HG02642 (cell line): ENCODE results near the gene RPN2.

Experiments
- ATAC-seq: cut with Tn5 transposase; IDR thresholded peaks from one replicate; pipeline ENCODE4 v1.9.1; 2021; ENCODE audit warnings: mild to moderate bottlenecking; ENCODE audit not compliant: unreplicated experiment, poor library complexity

The RPN2 gene

GRCh38 chr20:37285664-37286374 lies 106.7 kb downstream of the RPN2 start:
- no peak for ATAC-seq

- ATAC-seq: no peak
Observed at GRCh38 chr20:37288091-37288490, 109.0 kb downstream of the RPN2 start.

- no peak for ATAC-seq
Observed at GRCh38 chr20:37290158-37290810, 111.2 kb downstream of the RPN2 start.
